GM10248 (cell line): Measurements from ENCODE around the gene MX1.

Experiments used
- CTCF ChIA-PET: fragments of 300-600 bp; sonication (Branson Sonifier 250); formaldehyde crosslinking; extraction: SDS; loops from one replicate; lab custom pipeline; 2021; ENCODE audit warnings: antibody characterized with exemption; lab: Yijun Ruan, JAX
- POLR2A ChIA-PET: fragments of 350-650 bp; sonication (Branson Sonifier 250); formaldehyde crosslinking; extraction: SDS; loops from one replicate; lab custom pipeline; 2020; ENCODE audit warnings: antibody characterized with exemption; lab: Yijun Ruan, JAX
- DNase-seq: peaks from one replicate; pipeline ENCODE4 v3.0.0; 2012; ENCODE audit errors: extremely low spot score
- TF ChIP-seq, protein P1 (sequence below): IDR thresholded peaks from 2 replicates; pipeline ENCODE4 v1.5.1; 2012; ENCODE audit warnings: mild to moderate bottlenecking, low read depth; ENCODE audit errors: extremely low read depth, missing control alignments, control extremely low read depth

MX1 gene

DNA sequence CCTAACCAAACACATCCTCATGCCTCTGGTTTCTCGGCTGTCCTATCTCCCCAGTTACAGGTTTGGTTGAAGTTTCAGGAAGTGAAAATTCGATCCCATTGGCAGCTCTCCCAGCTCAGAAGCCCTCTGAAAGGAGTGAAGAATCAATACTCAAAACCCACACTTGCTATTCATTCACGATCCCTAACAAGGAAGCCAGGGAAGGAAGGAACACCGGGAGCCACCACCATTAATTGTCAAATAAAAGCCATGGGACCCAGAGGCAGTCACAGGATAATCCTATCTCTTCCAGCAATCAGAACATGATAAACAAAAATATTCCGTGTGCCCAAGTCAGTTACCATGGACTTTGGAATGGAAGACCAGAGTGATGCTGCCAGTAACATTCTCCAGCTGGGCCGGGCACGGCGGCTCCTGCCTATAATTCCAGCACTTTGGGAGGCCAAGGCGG is 74.9 kb downstream of the MX1 start:
- DNase-seq, result no peak
- ChIA-PET POLR2A (no interaction called here), CTCF (no interaction called here)
- TF ChIP-seq, protein P1, sequence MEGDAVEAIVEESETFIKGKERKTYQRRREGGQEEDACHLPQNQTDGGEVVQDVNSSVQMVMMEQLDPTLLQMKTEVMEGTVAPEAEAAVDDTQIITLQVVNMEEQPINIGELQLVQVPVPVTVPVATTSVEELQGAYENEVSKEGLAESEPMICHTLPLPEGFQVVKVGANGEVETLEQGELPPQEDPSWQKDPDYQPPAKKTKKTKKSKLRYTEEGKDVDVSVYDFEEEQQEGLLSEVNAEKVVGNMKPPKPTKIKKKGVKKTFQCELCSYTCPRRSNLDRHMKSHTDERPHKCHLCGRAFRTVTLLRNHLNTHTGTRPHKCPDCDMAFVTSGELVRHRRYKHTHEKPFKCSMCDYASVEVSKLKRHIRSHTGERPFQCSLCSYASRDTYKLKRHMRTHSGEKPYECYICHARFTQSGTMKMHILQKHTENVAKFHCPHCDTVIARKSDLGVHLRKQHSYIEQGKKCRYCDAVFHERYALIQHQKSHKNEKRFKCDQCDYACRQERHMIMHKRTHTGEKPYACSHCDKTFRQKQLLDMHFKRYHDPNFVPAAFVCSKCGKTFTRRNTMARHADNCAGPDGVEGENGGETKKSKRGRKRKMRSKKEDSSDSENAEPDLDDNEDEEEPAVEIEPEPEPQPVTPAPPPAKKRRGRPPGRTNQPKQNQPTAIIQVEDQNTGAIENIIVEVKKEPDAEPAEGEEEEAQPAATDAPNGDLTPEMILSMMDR, result no peak

DNA sequence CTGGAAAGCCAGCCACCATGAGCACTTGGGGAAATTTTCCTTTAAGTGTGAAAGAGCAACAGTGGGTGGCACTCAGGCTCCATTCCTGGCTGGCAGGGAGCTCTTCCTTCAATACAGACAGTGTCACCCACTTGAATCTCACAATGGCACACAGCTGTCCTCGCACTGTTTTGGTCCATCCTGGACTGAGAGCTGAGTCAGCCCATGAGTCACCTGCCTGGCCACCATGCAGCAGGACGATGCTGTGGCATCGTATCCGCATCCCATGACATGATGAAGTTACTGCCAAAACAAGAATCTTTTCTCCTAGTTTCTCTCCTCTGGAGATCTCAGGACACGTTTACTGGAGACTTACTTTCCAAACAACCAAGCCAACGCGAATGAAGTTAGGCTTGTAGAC is 75.9 kb downstream of the MX1 start:
- ChIA-PET CTCF (no interaction called here), POLR2A (no interaction called here)
- no peak for DNase-seq
- TF ChIP-seq, protein P1, result no peak

DNA sequence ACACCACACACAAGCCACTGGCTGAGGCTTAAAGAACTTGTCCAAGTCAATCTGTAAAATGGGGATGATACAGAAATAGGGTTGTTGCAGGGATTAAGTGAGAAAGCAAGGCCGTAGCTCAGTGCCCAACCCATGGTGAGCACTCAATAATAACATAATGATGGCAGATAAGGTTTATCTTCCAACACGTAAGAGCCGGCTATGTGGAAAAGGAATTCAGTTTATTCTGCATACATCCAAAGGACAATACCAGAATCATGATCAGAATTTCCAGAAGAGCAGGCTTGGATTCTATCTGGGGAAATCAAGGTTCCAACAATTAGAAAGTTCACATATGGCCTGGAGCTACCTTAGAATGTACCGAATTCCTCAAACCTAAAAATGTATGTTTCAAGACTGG is 77.3 kb downstream of the MX1 start:
- TF ChIP-seq, protein P1, result no peak
- CTCF ChIA-PET, result no interaction called here
- no peak for DNase-seq
- POLR2A ChIA-PET, result no interaction called here

DNA sequence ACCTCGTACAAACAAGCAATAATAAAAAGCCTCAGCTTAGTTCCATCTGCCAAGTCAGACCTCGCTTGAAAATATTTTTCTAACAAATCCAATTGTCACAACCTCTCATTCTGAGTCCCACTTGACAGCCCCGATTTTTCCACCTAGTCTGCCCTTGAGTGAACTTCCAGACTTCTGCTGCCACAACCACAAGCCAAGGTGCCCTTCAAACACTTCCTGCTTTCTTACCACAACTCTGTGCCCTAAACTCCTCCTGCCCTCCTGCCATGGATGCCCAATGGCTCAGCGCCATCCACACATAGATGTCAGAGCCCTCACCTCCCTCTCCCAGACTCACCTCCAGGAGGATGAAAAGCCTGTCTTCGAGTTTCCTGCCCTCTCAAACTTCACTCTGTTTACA is 78.0 kb downstream of the MX1 start:
- CTCF ChIA-PET, result no interaction called here
- TF ChIP-seq, protein P1, result no peak
- DNase-seq, result no peak
- POLR2A ChIA-PET, result no interaction called here

DNA sequence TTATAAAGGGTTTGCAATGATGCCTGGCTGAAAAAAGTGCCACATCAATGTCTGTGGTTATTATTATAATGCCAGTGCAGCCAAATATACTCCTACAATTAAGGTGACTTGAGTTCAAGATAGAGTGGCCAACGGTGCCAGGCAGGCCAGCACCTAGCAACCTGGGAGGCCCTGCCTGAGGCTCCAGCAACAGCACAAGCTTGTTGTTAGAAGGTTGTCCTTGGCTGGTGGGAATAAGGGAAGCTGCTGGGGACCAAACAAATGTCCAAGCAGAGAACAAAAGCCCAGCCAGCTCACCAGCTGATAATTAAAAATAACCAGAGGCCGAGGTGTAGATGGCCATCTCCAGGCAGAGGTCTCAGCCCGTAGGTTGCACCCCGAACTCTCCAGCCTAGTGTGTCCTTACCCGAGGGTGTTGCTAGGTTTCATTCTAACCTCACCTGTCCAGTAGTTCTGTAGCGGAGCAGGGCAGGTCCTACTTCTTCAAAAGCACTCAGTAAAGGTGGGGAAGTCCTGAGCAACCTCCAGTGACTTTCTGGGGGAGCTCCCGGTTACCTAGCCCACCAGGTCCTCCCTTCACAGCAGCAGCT is 80.1 kb downstream of the MX1 start:
- TF ChIP-seq, protein P1, result no peak
- ChIA-PET POLR2A (no interaction called here), CTCF (no interaction called here)
- peak; percentile 5 for DNase-seq

DNA sequence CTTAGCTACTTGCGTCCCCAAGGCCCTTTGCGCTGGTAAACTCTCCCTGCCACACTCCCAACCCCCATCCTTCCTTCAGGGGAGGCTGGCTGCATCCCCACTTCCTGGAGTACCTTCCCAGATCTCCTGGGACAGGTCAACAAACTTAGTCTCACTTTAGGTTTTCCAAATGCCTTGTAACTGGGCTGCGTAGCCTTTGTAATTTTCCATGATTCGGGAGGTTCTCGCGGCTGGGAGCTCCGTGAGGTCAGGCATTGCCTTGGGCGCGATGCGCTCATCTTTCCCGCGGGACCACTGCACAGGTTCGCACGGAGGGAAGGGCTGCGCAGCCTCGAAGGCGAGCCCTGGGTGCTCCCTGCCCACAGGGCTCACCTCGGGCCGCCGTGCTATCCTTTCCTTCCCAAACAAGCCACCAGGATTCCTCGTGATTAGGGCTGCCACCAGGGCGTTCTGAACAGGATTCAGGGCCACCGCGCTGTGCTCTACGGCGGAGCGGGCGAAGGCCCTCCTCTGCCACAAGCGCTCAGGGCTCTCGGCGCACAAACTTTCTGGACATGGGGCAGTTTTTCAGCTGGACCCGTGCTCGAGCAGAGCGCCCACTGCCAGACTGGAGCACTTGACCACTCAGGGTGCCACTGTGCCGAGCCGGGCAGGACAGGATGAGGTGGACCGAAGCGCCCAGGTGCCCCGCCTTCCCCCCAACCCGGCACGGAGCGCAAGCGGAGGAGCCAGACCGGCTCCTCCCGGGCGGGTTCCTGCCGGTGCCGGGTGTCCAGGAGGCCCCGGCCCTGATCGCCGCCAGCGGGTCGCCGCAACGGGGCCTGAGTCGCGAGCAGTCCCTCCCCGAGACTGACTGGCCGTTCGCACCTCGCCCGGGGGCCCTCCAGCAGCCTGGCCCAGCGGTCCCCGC is 80.8 kb downstream of the MX1 start:
- POLR2A ChIA-PET, result no interaction called here
- DNase-seq, result no peak
- TF ChIP-seq, protein P1, result no peak
- CTCF ChIA-PET, result no interaction called here
